ENCODE results near the gene TMOD3.
A peak's percentile ranks its signal among the peaks of the same experiment; 100 is the strongest.

TMOD3 gene

GRCh38 chr15:51861557-51862359 lies 32.3 kb downstream of the TMOD3 start:
- DNase-seq (ENCODE audit: low read depth): no peak
- TF ChIP-seq CTCF (conservative IDR thresholded peaks at IDR 0.05; ENCODE audit: control insufficient read depth, insufficient read depth, low read depth, low read length): no peak
- H3K4me3 ChIP-seq (ENCODE audit: control insufficient read depth, low read depth, low read length): no peak overlapping the region

GRCh38 chr15:51863131-51863530 lies 33.7 kb downstream of the TMOD3 start:
- TF ChIP-seq CTCF (conservative IDR thresholded peaks at IDR 0.05; ENCODE audit: control insufficient read depth, insufficient read depth, low read depth, low read length): no peak
- no peak overlapping the region for H3K4me3 ChIP-seq (ENCODE audit: control insufficient read depth, low read depth, low read length)
- DNase-seq (ENCODE audit: low read depth): no peak

GRCh38 chr15:51864408-51865056 lies 35.1 kb downstream of the TMOD3 start:
- peak; percentile 71 for DNase-seq (ENCODE audit: low read depth)
- no peak for TF ChIP-seq CTCF (conservative IDR thresholded peaks at IDR 0.05; ENCODE audit: control insufficient read depth, insufficient read depth, low read depth, low read length)
- H3K4me3 ChIP-seq (ENCODE audit: control insufficient read depth, low read depth, low read length): no peak overlapping the region

- TF ChIP-seq CTCF (conservative IDR thresholded peaks at IDR 0.05; ENCODE audit: control insufficient read depth, insufficient read depth, low read depth, low read length): no peak
- no peak overlapping the region for H3K4me3 ChIP-seq (ENCODE audit: control insufficient read depth, low read depth, low read length)
- DNase-seq (ENCODE audit: low read depth): no peak
Observed at GRCh38 chr15:51865317-51865716, 35.9 kb downstream of the TMOD3 start.

- TF ChIP-seq CTCF (conservative IDR thresholded peaks at IDR 0.05; ENCODE audit: control insufficient read depth, insufficient read depth, low read depth, low read length): no peak
- no peak for DNase-seq (ENCODE audit: low read depth)
- H3K4me3 ChIP-seq (ENCODE audit: control insufficient read depth, low read depth, low read length): no peak overlapping the region
Observed at GRCh38 chr15:51866161-51866560, 36.7 kb downstream of the TMOD3 start.

- H3K4me3 ChIP-seq (ENCODE audit: control insufficient read depth, low read depth, low read length): no peak overlapping the region
- no peak for TF ChIP-seq CTCF (conservative IDR thresholded peaks at IDR 0.05; ENCODE audit: control insufficient read depth, insufficient read depth, low read depth, low read length)
- DNase-seq (ENCODE audit: low read depth): no peak
Observed at GRCh38 chr15:51866751-51867150, 37.3 kb downstream of the TMOD3 start.

Data from fibroblast of mammary gland (primary cell).